GM20431 (cell line): ENCODE measurements around the gene BSN.
"Not testable (repeated sequence)": the region's sequence is repeated elsewhere in the genome, so short reads cannot be mapped to it uniquely, and the experiment has no call there.

Experiments used
- in situ Hi-C: fragments of 300-500 bp; cut with MseI, MboI; formaldehyde crosslinking; loops from one replicate; pipeline ENCODE4 v1.15.0; 2020; ENCODE audit warnings: low sequenced_read_pairs; ENCODE audit not compliant: unreplicated experiment

BSN gene

DNA sequence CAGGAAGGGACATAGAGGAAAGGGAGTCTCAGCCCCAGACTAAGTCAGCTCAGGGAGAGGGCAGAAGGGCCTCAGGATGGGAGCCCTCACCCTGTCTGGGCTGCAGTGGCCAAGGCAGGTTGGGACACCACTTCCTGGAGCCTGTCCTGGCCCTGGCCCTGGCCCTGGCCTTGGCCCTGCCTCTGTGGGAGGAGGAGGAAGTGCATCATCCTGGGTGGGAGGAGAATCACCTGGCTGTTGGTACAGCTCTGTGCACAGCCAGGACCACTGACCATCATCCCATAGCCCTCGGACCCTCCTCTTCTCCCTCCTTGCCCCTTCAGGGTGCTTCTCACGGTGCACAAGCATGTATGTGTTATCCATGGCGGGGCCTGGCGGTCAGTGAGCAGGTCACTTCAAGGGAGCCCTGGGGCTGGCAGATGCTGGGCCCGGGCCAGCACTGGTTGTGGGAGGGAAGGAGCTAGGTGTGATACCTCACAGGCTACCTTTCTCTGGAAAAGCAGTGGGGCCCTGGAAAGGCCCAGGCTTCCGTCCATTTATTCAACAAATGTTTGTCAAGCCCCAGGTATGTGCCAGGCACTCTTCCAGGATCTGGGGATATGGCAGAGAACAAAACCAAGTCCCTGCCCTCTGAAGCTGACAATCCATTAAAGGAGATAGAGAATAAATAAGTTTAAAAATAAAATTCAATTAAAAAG lies 111.7 kb downstream of the BSN start:
- in situ Hi-C loops: loop anchor here (10.0 kb wide), 1 partner anchor 131 kb away; no protein-coding TSS in a partner anchor

DNA sequence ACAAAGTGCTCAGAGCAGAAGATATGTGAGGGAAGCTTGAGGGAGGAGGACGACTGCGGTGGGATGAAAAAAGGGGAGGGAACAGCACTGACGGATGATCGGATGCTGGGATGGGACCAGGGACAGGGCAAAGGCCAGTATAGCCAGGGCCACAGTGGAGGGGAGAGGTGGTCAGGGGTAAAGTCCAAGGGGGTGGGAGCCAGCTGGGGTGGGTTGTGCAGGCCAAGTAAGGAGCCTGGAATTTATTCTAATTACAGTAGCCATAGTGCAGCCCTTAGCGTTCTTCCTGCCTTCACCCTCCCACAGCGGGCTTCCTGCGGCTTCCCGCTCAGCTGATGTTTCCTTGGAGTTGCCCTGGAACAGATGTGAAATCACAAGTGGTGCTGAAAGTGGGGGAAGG lies 112.3 kb downstream of the BSN start:
- in situ Hi-C loops: loop anchor here (10.0 kb wide), 1 partner anchor 132 kb away; no protein-coding TSS in a partner anchor

DNA sequence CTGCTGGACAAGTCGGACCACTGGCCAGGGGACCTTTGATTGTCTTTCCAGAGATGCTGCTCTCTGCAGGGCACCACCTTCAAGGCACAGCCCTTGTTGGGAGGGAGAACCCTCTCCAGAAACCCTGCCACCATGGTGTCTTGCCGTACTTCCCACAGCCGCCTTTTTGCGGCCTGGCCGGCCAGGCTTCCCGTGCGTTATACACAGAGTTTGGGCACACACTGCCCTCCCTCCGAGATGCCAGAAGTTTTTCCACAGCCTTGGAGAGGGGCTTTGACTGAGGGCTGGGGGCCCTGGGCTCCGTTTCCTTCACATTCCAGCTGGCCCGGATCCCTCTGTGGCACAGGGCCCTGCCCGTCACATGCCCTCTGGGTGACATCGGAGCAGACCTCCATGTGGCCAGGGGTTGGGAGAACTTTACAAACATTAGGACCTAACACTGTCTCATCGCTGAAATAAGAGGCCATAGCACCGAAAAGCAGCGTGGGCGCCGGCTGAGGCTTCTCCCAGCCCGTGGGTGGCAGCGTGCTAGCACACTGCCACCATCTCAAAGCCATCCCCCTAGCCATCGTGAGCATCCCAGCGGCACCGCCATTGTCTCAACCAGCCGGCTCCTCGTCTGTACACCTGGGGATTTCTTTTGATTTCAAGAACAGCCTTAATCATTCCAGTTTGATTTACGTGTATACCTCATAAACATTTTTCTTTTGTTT lies 113.6 kb downstream of the BSN start:
- in situ Hi-C loops: loop anchor here (10.0 kb wide), 1 partner anchor 133 kb away; no protein-coding TSS in a partner anchor

DNA sequence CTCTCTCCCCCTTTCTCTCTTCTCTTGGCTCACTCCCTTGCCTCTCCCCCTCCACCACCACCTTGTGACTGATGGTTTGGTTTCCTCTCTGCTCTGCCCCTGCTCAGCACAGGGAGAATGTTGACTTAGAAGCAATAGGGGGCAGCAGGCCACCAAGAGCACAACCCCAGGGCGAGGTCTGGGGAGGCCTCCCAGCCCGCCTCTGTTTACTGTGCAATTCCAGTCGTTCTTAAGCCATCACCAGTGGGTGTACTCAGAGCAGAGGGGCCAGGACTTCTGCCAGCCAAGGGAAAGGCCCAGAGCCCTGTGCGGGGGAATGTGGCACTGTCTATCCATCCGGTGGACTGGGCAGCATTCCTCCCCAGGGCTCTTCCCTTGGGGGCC lies 114.1 kb downstream of the BSN start:
- in situ Hi-C loops: loop anchor here (10.0 kb wide), 1 partner anchor 134 kb away; no protein-coding TSS in a partner anchor

DNA sequence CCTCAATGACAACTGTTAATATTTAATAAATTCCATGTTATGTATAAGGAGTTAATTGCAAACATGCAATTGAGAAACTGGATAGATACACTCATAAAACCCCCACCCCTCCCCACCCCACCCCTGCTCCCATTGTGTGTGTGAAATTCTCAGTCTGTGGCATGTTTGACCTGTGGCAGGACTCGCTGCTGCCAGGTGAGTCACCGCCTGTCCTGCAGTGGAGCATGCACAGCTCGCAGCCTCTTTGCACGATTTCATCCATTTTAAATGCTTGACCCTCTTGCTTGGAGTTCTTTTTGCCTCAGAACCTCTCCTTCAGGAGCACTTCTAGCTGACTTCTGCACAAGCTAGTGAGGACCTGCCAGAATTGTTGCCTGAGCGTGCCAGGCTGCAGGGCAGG lies 114.6 kb downstream of the BSN start:
- in situ Hi-C loops: loop anchor here (10.0 kb wide), 1 partner anchor 134 kb away; no protein-coding TSS in a partner anchor

DNA sequence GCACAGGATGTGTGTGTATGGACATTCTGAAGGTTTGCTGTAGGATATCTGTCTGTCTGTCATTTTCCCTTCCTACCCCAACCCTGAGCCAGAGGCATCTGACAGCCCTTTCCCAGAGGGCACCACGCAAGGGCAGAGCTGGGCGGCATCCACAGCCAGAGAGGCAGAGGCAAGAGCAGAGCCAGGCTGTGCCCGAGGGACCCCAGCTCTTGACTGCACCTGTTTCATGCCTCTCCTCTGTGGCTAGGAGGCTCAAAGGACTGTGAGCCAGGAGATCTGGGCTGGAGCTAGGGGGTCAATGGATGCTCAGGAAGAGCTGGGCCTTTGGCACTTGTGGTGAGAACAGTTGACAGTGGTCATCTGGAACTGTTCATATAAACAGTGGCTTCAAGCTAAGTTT lies 115.1 kb downstream of the BSN start:
- in situ Hi-C loops: loop anchor here (10.0 kb wide), 1 partner anchor 135 kb away; no protein-coding TSS in a partner anchor

DNA sequence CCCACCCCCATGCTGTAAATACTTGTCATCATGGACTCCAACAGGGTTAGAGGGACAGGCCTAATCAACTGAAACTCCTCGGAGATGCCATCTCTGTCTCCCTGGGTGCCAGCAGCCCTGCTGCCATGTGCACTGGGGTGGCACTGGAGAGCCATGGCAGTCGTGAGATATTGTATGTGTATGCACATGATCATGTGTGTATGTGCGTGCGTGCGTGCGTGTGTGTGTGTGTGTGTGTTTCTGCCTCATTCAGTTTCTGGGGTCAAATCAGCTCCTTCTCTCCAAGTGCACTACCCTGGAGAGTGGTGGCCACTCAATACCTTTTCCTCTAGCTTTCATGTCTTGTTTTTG lies 116.6 kb downstream of the BSN start:
- in situ Hi-C loops: no loop called here

DNA sequence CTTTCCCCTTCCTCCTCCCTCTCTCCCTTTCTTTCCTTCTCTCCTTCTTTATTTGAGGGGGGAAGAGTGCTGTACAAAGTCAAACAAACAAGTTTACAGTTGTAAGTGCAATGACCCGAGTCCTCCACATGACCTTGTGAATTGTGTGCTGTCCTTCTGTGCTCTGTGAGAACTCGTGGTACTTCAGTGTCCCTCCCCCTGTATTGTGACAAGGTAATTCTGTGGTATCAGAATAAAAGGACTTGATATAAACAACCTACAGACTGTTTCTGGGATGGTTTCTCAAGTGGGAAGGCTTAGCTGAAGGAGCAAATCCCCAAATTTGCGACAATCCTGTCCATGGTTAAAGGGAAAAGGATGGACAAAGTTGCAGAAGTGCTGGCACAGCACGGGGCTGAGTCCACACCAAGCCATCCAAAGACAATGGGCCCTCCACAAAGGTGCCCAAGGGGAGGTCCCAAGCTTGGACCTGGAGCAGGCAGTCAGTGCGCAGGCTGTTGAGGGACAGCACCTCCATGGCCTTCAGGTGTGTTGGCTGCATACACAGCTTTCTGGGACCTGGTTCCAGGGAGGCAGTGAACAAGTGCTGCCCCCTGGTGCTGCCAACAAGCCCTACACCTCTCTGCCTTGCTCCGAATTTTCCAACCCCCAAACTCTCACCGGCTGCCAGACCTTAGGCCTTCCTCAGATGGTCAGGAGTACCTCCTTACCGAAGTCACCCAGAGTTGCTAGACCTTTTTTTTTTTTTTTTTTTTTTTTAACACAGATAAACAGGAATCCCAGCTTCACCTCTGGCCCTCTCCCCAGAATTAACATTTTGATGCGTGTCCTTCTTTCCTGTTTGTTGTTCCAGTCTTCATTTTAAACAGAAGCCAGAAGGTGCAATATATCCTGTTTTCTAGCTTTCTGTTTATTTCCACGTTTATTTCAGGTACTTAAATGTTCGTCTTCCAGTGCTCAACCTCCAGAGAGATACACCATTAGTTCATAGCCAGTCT lies 117.3 kb downstream of the BSN start:
- in situ Hi-C loops: no loop called here

DNA sequence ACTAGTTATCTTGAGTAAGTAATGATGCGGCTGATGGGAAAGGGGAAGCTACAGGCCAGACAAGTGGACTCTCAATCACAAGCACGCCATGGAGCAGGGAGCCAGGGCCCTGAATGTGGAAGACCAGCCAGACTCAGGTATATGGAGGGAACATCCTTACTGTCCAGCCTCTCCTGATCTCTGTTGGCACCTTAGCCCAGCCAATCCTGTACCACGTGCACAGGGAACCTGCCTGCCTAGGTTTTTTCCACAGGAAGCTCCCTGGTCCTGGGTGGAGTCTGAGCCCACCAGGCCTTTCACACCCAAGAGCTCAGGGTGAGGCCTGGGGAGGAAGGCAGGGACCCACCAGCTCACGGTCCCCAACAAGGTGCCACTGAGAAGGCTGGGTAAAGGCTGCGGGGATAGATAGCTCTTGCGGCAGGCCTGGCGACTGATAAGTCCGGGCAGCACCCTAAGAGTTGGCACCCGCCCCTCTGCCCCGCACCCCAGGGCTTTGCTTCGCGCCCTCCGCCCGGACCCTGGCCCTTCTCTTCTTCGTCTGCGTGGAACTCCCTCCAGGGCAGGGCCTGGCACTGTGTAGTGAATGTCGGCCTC lies 118.9 kb downstream of the BSN start:
- in situ Hi-C loops: no loop called here

DNA sequence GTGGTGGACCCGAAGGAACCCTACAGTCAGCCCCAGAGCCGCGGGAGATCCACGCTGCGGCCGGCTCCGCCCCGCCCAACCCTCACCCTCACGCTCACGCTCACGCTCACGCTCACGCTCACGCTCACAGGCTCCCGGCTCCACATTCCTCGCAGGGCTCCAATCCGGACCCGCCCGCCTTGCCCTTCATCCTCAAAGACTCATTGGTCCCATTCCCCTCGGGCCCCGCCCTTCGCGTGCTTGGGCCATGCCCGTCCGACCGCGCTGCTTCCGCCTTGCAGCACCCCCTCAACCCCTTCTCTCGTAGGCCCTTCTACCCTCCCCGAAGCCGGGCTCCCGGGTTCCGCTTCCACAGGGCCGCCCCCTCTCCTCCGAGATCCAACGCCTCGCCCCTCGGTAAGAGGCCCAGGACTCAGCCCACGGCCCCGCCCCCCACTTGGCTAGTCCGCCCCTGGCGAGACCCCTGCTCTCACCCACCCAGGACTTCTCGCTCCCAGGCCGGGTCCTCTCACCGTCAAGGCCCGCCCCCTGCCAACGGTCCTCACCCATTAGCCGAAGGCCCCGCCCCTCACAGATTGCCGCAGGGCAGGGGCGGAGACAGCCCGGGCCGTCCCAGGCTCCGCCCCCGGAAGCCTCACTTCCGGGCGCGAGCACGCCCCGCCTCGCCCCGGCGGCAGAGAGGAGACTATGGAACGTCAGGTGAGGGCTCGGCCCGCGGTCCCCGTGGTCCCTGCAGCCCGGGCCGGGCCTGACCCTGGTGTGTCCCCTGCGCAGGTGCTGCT lies 119.6 kb downstream of the BSN start, which contains the start of gene APEH:
Gene APEH, plus strand, starts transcription at position 637 of the 782 bp plus-strand sequence. Its CDS starts 51 bp downstream, at position 688.
- in situ Hi-C loops: no loop called here

DNA sequence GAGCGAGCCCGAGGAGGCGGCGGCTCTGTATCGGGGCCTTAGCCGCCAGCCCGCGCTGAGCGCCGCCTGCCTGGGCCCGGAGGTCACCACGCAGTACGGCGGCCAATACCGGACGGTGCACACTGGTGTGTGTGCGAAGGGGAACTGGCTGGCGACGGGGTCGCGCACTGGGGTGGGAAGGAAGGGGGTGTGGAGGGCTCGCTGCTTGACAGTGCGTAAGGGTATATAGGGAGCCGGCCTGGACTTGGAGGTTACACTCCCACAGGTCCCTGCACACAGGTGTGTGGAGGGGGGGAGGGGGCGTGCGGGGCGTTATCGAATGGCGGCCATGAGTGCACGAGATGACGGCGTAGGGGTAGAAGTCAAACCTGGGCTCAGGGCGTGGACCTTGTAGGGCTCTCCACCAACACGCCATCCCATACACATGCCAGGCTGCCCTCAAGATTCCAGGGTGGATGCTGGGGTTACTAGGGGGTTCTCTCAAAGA lies 120.3 kb downstream of the BSN start:
- in situ Hi-C loops: no loop called here

DNA sequence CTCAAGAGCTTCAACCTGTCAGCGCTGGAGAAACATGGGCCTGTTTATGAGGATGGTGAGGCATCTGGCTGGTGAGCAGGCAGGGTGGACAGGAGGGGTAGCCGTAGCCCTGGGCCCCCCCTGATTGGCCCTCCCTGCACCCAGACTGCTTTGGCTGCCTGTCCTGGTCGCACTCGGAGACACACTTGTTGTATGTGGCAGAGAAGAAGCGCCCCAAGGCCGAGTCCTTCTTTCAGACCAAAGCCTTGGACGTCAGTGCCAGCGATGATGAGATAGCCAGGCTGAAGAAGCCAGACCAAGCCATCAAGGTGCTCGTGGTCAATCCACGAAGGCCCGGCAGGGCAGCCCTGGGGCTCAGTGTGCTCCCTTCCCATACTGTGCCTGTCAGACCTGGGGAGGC lies 121.6 kb downstream of the BSN start:
- in situ Hi-C loops: no loop called here

DNA sequence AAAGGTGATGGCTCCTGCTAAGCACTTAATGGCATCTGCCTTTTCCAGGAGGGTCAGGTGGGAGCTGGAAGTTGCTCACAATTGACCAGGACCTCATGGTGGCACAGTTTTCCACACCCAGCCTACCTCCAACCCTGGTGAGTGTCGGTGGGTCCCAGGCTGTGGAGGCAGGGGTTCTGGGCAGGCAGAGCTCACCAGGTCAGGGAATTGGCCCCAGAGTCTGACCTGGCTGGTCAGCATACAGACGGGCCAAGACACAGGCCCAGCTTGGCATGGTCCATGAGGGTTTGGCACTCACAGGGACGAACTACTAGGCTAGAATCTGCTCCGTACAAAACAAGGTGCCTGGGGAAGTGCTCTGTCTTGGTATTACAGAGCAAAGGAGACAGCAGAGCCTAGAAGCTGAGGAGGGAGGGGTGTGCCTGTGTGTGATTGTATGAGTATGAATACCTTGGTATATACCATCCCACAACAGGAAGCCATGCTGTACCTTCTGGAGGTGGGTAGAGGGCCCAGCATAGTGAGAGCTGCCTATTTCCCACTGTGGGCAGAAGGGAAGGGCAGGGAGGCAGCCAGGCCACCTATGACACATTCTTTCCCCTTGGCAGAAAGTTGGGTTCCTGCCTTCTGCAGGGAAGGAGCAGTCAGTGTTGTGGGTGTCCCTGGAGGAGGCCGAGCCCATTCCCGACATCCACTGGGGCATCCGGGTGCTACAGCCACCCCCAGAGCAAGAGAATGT lies 126.4 kb downstream of the BSN start:
- in situ Hi-C loops: no loop called here

DNA sequence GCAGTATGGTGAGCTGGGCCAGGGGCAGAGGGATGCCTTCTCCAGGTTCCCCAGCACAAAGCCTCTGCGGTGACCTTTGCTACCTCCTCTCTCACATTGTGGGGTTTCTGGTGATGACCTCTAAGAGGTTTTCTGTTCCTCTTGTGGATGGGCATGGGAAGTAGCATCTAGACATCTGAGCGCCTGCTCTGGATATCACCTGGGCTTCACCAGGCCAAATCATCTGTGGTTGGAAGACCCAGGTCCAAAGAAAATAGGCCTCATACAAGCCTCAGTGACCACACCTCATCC lies 126.9 kb downstream of the BSN start:
- in situ Hi-C loops: no loop called here

DNA sequence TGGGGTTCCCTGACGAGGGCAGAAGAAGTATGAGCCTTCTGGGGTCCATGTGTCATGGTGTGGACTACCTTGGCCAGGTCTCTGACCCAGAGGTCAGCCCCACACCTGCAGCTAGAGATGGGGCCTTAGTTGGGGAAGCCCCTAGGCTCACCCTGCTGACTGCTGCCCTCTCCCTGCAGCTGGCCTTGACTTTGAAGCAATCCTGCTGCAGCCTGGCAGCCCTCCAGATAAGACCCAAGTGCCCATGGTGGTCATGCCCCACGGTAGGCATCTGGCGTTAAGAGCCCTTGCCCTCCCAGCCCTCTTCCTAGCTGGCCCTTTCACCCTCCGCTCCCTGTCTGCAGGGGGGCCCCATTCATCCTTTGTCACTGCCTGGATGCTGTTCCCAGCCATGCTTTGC lies 127.3 kb downstream of the BSN start:
- in situ Hi-C loops: no loop called here

DNA sequence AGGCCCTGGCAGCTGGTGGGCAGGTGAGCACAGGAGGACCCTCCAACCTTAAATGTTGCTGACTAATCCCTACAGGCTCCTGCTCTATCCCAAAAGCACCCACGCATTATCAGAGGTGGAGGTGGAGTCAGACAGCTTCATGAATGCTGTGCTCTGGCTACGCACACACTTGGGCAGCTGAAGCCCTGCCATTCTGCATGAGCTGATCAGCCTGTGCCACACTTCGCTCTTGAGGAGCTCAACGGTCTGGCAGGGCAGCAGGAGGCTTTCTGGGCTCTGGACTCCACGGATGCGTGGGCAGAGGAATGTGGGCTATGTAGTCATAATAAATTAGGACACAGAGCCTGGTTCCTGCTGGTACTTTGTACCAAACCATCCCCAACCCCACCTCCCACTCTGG lies 128.9 kb downstream of the BSN start:
- in situ Hi-C loops: no loop called here

DNA sequence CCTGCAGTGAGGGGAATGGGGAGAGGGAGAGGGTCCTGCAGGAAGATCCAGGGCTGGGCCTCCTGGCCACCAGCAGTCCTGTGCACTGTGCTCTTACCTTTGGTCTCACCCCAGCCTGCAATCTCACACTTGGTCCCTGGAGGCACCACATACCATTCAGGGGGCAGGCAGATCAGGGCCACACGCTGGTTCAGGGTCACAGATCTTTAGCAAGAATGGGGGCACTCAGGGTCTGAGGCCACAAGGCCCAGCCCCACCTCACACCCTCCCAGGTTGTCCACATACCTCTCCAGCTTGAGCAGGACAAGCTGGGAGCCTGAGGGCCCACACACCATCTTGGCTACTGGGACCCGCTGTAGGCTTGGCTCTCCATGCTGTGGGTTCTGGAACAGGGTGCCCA lies 130.2 kb downstream of the BSN start:
- in situ Hi-C loops: not testable (repeated sequence)

DNA sequence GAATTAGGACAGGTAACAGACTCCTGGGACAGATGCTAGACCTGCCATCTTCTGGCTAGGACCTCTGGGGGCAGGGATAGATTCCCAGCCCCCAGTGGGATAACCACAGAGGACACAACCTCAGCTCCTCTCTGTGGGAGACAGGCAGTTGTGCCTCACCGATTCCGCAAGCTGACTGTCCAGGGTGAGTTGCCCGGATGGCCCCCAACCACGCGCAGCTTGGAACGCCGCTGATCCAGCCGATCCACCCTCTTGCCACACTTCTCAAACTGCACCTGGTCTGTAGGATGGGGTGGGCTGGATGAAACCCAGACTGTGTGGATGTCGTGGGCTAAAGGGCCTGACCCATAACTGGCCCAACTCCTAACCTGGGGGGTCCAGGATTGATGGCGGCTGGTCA lies 130.8 kb downstream of the BSN start:
- in situ Hi-C loops: not testable (repeated sequence)

DNA sequence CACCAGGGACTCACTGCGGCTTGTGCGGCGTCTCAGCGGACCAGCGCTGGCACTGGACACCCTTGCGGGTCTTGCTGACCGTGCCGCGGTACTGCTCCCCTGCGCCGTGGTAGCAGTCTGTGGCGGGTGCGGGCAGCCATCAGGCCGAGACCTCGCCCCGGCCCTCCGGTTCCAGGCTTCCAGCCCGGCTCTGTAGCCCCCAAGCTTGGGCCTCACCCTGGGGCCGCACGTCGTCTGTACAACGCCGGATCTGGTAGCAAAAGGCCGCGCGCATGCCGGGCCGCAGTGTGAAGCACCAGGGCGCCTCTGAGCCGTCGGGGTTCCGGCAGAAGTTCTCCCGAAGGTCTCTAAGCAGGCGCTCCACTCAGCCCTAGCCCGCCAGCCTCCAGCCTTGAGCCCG lies 131.6 kb downstream of the BSN start:
- in situ Hi-C loops: not testable (repeated sequence)
